HG02642 (cell line): ENCODE results near the gene KDM6A.
"Not testable (repeated sequence)": the region's sequence is repeated elsewhere in the genome, so short reads cannot be mapped to it uniquely, and the experiment has no call there.

Source experiments
- ATAC-seq: cut with Tn5 transposase; IDR thresholded peaks from one replicate; pipeline ENCODE4 v1.9.1; 2021; ENCODE audit warnings: mild to moderate bottlenecking; ENCODE audit not compliant: unreplicated experiment, poor library complexity

KDM6A gene

GRCh38 chrX:45059906-45060305 lies 186.9 kb downstream of the KDM6A start:
- not testable (repeated sequence) for ATAC-seq

GRCh38 chrX:45063319-45064095 lies 190.5 kb downstream of the KDM6A start:
- no peak for ATAC-seq

GRCh38 chrX:45068569-45068968 lies 195.6 kb downstream of the KDM6A start:
- ATAC-seq: no peak

- no peak for ATAC-seq
Observed at GRCh38 chrX:45070116-45071007, 197.4 kb downstream of the KDM6A start.

- ATAC-seq: not testable (repeated sequence)
Observed at GRCh38 chrX:45073011-45073410, 200.0 kb downstream of the KDM6A start.

GRCh38 chrX:45077748-45078424 lies 204.9 kb downstream of the KDM6A start:
- ATAC-seq: peak; percentile 68

- ATAC-seq: no peak
Observed at GRCh38 chrX:45083314-45083713, 210.3 kb downstream of the KDM6A start.

- ATAC-seq: no peak
Observed at GRCh38 chrX:45110494-45110893, 237.5 kb downstream of the KDM6A start.

GRCh38 chrX:45126158-45126557 lies 253.2 kb downstream of the KDM6A start:
- ATAC-seq: no peak

GRCh38 chrX:45128896-45129454 lies 256.0 kb downstream of the KDM6A start:
- ATAC-seq: no peak

- no peak for ATAC-seq
Observed at GRCh38 chrX:45133465-45133864, 260.5 kb downstream of the KDM6A start.

GRCh38 chrX:45134315-45134731 lies 261.3 kb downstream of the KDM6A start:
- ATAC-seq: no peak

GRCh38 chrX:45134775-45135174 lies 261.8 kb downstream of the KDM6A start:
- ATAC-seq: no peak

GRCh38 chrX:45135391-45136075 lies 262.5 kb downstream of the KDM6A start:
- not testable (repeated sequence) for ATAC-seq

- no peak for ATAC-seq
Observed at GRCh38 chrX:45137531-45137930, 264.5 kb downstream of the KDM6A start.

GRCh38 chrX:45138525-45138924 lies 265.5 kb downstream of the KDM6A start:
- ATAC-seq: no peak

GRCh38 chrX:45140812-45141211 lies 267.8 kb downstream of the KDM6A start:
- no peak for ATAC-seq

GRCh38 chrX:45142185-45142584 lies 269.2 kb downstream of the KDM6A start:
- ATAC-seq: no peak

- no peak for ATAC-seq
Observed at GRCh38 chrX:45143455-45143854, 270.5 kb downstream of the KDM6A start.
